HepG2 (cell line): ENCODE measurements around the gene MAN1B1. TPM values are rescaled to one million over a fixed set of nuclear protein-coding genes. Genes with fewer than 3 reads are reported as not detected.
A peak's percentile ranks its signal among the peaks of the same experiment; 100 is the strongest.

Source experiments
- CEBPG ChIP-seq: IDR thresholded peaks from 2 replicates; pipeline ENCODE4 v1.6.1; 2016
- EP300 ChIP-seq, 3 experiments: sonication (generic) in 1 of 3; formaldehyde crosslinking in 1 of 3; IDR thresholded peaks; 2 replicates each; pipeline versions ENCODE4 v1.5.1 to v1.6.1; 2011 to 2020; ENCODE audit warnings: low read depth in 2 of 3, low read length in 2 of 3, borderline replicate concordance in 1 of 3, improper control_type of control experiment in 1 of 3, mild to moderate bottlenecking in 1 of 3, missing genetic modification reagents in 1 of 3, moderate library complexity in 1 of 3
- GZF1 ChIP-seq: sonication (generic); formaldehyde crosslinking; IDR thresholded peaks from 2 replicates; pipeline ENCODE4 v1.5.1; 2020; ENCODE audit warnings: mild to moderate bottlenecking, missing genetic modification reagents
- IRF2 ChIP-seq: IDR thresholded peaks from 2 replicates; pipeline ENCODE4 v1.6.1; 2018; ENCODE audit warnings: missing genetic modification reagents, missing compliant biosample characterization
- ISX ChIP-seq: sonication (generic); formaldehyde crosslinking; conservative IDR thresholded peaks from 2 replicates; pipeline ENCODE4 v1.5.0; 2020; ENCODE audit warnings: missing genetic modification reagents
- KDM5B ChIP-seq: sonication (generic); formaldehyde crosslinking; IDR thresholded peaks from 2 replicates; pipeline ENCODE4 v1.4.0; 2020; ENCODE audit warnings: missing genetic modification reagents, mild to moderate bottlenecking, borderline replicate concordance
- MYC ChIP-seq: sonication (generic); formaldehyde crosslinking; IDR thresholded peaks from 2 replicates; pipeline ENCODE4 v1.9.0; 2021; ENCODE audit warnings: missing genetic modification reagents, borderline replicate concordance
- NR2F2 ChIP-seq: IDR thresholded peaks from 2 replicates; pipeline ENCODE4 v1.6.1; 2012; ENCODE audit warnings: low read depth, inconsistent platforms, borderline replicate concordance
- RBFOX2 ChIP-seq: fragments of 200-400 bp; formaldehyde crosslinking; IDR thresholded peaks from 2 replicates; pipeline ENCODE4 v1.6.1; 2017; ENCODE audit warnings: low read depth, mild to moderate bottlenecking, low read length
- STAG1 ChIP-seq: sonication (generic); formaldehyde crosslinking; IDR thresholded peaks from 2 replicates; pipeline ENCODE4 v1.4.0; 2020; ENCODE audit warnings: missing genetic modification reagents
- THAP11 ChIP-seq: IDR thresholded peaks from 2 replicates; pipeline ENCODE4 v1.6.1; 2016; ENCODE audit warnings: missing biosample characterization, missing genetic modification reagents
- YEATS2 ChIP-seq: sonication (generic); formaldehyde crosslinking; IDR thresholded peaks from 2 replicates; pipeline ENCODE4 v1.4.0; 2020; ENCODE audit warnings: missing genetic modification reagents, borderline replicate concordance
- ZNF121 ChIP-seq: sonication (generic); formaldehyde crosslinking; IDR thresholded peaks from 2 replicates; pipeline ENCODE4 v1.5.0; 2020; ENCODE audit warnings: mild to moderate bottlenecking, missing genetic modification reagents
- ZNF260 ChIP-seq: sonication (generic); formaldehyde crosslinking; IDR thresholded peaks from 2 replicates; pipeline ENCODE4 v1.4.0; 2020; ENCODE audit warnings: missing genetic modification reagents, low read depth, mild to moderate bottlenecking, borderline replicate concordance
- ZNF468 ChIP-seq: sonication (generic); formaldehyde crosslinking; IDR thresholded peaks from 2 replicates; pipeline ENCODE4 v1.8.0; 2022; ENCODE audit warnings: mild to moderate bottlenecking, moderate library complexity, missing genetic modification reagents
- ZNF614 ChIP-seq: IDR thresholded peaks from 2 replicates; pipeline ENCODE4 v1.6.1; 2018; ENCODE audit warnings: missing biosample characterization, missing genetic modification reagents, inconsistent platforms, borderline replicate concordance
- ZNF776 ChIP-seq: sonication (generic); formaldehyde crosslinking; IDR thresholded peaks from 2 replicates; pipeline ENCODE4 v1.4.0; 2020; ENCODE audit warnings: mild to moderate bottlenecking, missing genetic modification reagents
- ZNF780A ChIP-seq: sonication (generic); formaldehyde crosslinking; IDR thresholded peaks from 2 replicates; pipeline ENCODE4 v1.8.0; 2022; ENCODE audit warnings: mild to moderate bottlenecking, missing genetic modification reagents, moderate library complexity
- polyA plus RNA-seq, 8 experiments: library from polyadenylated mRNA; depleted of rRNA in 3 of 8; stranded (reverse) in 7 of 8; unstranded in 1 of 8; fragments of >200 nt; fragmentation: Illumina TruSeq in 4 of 8; extraction: Trizol in 4 of 8; gene quantifications; 2 replicates each; pipeline versions ENCODE4 v1.2.1 to v1.2.3, GENCODE V29; 2011 to 2016; ENCODE audit warnings: low read depth in 4 of 8, missing spikeins in 1 of 8, mixed read lengths in 1 of 8; ENCODE audit not compliant: insufficient read depth in 1 of 8
- total RNA-seq, 5 experiments: library from RNA; depleted of rRNA; stranded (reverse); fragments of >200 nt; fragmentation: Illumina TruSeq; extraction: Trizol; gene quantifications; 2 replicates each; pipeline ENCODE4 v1.2.3, GENCODE V29; 2016; ENCODE audit warnings: low read depth in 1 of 5
- TF ChIP-seq, protein P1 (sequence below): sonication (generic); formaldehyde crosslinking; IDR thresholded peaks from 2 replicates; pipeline ENCODE4 v1.4.0; 2020; ENCODE audit warnings: missing genetic modification reagents
- TF ChIP-seq, protein P2 (sequence below): sonication (generic); formaldehyde crosslinking; IDR thresholded peaks from 2 replicates; pipeline ENCODE4 v1.4.0; 2020; ENCODE audit warnings: mild to moderate bottlenecking, missing genetic modification reagents
- TF ChIP-seq, protein P3 (sequence below): sonication (generic); formaldehyde crosslinking; IDR thresholded peaks from 2 replicates; pipeline ENCODE4 v1.4.0; 2020; ENCODE audit warnings: mild to moderate bottlenecking, missing genetic modification reagents, borderline replicate concordance

The MAN1B1 gene
- total and polyA plus RNA-seq, 2 of the 13 experiments (the other 11 are each of a cell fraction or from before 2014, with no cell fraction given): 48.9 to 59.5 TPM

DNA sequence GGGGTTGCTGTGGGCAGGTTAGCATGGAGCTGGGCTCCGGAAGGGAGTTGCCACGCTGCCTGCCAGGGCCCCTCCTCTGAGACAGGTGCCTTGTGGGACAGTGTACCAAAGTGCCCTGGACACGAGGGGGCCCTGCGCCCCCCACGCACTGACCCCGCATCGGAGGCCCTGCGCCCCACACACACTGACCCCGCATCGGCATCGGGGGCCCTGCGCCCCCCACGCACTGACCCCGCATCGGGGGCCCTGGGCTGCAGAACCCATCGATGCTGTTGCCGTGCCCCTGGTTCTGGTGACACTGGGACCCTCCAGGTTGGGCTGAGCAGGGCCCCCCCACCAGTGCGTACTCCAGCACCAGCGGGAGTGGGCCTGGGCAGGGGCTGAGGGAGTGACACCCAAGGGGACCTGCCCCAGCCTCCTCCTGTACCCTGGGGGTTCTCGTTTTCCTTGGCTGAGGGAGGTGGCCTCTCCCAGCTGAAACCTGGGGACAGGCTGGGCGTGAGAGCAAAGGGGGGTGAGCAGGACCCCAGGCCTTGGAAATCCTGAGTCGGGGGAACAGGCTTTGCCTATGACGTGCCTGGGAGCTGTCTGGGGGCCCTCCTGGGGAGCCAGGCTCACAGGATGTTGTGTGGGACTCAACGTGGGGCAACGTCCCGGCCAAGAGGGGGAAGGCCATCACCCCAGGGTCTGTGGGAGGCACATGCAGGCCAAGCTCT is 23.3 kb upstream of the MAN1B1 start (continued):
- TF ChIP-seq MYC (no peak), KDM5B (CRISPR knock-in tag) (no peak), ZNF468 (CRISPR knock-in tag) (no peak), THAP11 (CRISPR knock-in tag) (no peak), YEATS2 (no peak), GZF1 (CRISPR knock-in tag) (no peak), ZNF614 (CRISPR knock-in tag) (no peak), ZNF780A (CRISPR knock-in tag) (no peak), ZNF121 (CRISPR knock-in tag) (no peak), STAG1 (CRISPR knock-in tag) (no peak), ZNF776 (CRISPR knock-in tag) (0 out of 2 replicates have a peak, but pooled peaks have one; percentile 1), NR2F2 (no peak; the same call in 1 of the 2 replicates), CEBPG (no peak), EP300 (IDR thresholded peaks at IDR 0.05; ENCODE audit: low read depth in 2 of 2, low read length in 2 of 2) (no peak), EP300 (CRISPR knock-in tag; IDR thresholded peaks at IDR 0.05; ENCODE audit: borderline replicate concordance) (no peak), ISX (CRISPR knock-in tag) (no peak), IRF2 (no peak), ZNF260 (CRISPR knock-in tag) (no peak), RBFOX2 (peak; percentile 47; the same call in 1 of the 2 replicates)
- TF ChIP-seq, protein P1, sequence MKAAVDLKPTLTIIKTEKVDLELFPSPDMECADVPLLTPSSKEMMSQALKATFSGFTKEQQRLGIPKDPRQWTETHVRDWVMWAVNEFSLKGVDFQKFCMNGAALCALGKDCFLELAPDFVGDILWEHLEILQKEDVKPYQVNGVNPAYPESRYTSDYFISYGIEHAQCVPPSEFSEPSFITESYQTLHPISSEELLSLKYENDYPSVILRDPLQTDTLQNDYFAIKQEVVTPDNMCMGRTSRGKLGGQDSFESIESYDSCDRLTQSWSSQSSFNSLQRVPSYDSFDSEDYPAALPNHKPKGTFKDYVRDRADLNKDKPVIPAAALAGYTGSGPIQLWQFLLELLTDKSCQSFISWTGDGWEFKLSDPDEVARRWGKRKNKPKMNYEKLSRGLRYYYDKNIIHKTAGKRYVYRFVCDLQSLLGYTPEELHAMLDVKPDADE (CRISPR knock-in tag): no peak
- TF ChIP-seq, protein P2, sequence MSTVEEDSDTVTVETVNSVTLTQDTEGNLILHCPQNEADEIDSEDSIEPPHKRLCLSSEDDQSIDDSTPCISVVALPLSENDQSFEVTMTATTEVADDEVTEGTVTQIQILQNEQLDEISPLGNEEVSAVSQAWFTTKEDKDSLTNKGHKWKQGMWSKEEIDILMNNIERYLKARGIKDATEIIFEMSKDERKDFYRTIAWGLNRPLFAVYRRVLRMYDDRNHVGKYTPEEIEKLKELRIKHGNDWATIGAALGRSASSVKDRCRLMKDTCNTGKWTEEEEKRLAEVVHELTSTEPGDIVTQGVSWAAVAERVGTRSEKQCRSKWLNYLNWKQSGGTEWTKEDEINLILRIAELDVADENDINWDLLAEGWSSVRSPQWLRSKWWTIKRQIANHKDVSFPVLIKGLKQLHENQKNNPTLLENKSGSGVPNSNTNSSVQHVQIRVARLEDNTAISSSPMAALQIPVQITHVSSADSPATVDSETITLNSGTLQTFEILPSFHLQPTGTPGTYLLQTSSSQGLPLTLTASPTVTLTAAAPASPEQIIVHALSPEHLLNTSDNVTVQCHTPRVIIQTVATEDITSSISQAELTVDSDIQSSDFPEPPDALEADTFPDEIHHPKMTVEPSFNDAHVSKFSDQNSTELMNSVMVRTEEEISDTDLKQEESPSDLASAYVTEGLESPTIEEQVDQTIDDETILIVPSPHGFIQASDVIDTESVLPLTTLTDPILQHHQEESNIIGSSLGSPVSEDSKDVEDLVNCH (CRISPR knock-in tag): no peak
- TF ChIP-seq, protein P3, sequence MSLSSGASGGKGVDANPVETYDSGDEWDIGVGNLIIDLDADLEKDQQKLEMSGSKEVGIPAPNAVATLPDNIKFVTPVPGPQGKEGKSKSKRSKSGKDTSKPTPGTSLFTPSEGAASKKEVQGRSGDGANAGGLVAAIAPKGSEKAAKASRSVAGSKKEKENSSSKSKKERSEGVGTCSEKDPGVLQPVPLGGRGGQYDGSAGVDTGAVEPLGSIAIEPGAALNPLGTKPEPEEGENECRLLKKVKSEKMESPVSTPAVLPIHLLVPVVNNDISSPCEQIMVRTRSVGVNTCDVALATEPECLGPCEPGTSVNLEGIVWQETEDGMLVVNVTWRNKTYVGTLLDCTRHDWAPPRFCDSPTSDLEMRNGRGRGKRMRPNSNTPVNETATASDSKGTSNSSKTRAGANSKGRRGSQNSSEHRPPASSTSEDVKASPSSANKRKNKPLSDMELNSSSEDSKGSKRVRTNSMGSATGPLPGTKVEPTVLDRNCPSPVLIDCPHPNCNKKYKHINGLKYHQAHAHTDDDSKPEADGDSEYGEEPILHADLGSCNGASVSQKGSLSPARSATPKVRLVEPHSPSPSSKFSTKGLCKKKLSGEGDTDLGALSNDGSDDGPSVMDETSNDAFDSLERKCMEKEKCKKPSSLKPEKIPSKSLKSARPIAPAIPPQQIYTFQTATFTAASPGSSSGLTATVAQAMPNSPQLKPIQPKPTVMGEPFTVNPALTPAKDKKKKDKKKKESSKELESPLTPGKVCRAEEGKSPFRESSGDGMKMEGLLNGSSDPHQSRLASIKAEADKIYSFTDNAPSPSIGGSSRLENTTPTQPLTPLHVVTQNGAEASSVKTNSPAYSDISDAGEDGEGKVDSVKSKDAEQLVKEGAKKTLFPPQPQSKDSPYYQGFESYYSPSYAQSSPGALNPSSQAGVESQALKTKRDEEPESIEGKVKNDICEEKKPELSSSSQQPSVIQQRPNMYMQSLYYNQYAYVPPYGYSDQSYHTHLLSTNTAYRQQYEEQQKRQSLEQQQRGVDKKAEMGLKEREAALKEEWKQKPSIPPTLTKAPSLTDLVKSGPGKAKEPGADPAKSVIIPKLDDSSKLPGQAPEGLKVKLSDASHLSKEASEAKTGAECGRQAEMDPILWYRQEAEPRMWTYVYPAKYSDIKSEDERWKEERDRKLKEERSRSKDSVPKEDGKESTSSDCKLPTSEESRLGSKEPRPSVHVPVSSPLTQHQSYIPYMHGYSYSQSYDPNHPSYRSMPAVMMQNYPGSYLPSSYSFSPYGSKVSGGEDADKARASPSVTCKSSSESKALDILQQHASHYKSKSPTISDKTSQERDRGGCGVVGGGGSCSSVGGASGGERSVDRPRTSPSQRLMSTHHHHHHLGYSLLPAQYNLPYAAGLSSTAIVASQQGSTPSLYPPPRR (CRISPR knock-in tag): 0 out of 2 replicates have a peak, but pooled peaks have one; percentile 11
